Activated CD4-positive, CD25-positive, alpha-beta regulatory T cell treated with anti-CD3 and anti-CD28 coated beads, Interleukin-2, amount 50 U/mL, for 16 hours (primary cell): ENCODE data around the gene ANKRD18B.
"Not testable (repeated sequence)": the region's sequence is repeated elsewhere in the genome, so short reads cannot be mapped to it uniquely, and the experiment has no call there.

Experiments used
- DNase-seq: peaks from one replicate; pipeline ENCODE4 v3.0.0-alpha.2; 2020; ENCODE audit warnings: low read depth, low spot score

ANKRD18B gene

GRCh38 chr9:33611358-33611757 lies 87.3 kb downstream of the ANKRD18B start:
- DNase-seq, result no peak

GRCh38 chr9:33612410-33612809 lies 88.4 kb downstream of the ANKRD18B start:
- DNase-seq, result not testable (repeated sequence)

- DNase-seq, result no peak
Measured at GRCh38 chr9:33614001-33614687, 90.1 kb downstream of the ANKRD18B start.

GRCh38 chr9:33618370-33618769 lies 94.3 kb downstream of the ANKRD18B start:
- DNase-seq, result not testable (repeated sequence)

GRCh38 chr9:33619666-33620404 lies 95.8 kb downstream of the ANKRD18B start:
- no peak for DNase-seq

- no peak for DNase-seq
Measured at GRCh38 chr9:33620738-33621439, 96.8 kb downstream of the ANKRD18B start.
